Neural cell (in vitro differentiated cells): ENCODE results near the gene FGF12. TPM values are rescaled to one million over a fixed set of nuclear protein-coding genes. Genes with fewer than 3 reads are reported as not detected.

Experiments
- H2AFZ ChIP-seq: fragments of 200-600, 300-800 bp; sonication (generic), shearing (Covaris generic); 2 replicates; pipeline ENCODE4 v1.6.0; 2014; ENCODE audit warnings: low read depth, mild to moderate bottlenecking, antibody characterized with exemption, low read length, moderate library complexity
- H3F3A ChIP-seq: fragments of 200-600 bp; shearing (Covaris generic); 2 replicates; pipeline ENCODE4 v1.6.1; 2016; ENCODE audit warnings: mild to moderate bottlenecking, moderate library complexity, mixed read lengths, antibody characterized with exemption, low read length; ENCODE audit not compliant: insufficient read depth, poor library complexity, severe bottlenecking
- H3K27ac ChIP-seq: fragments of 200-600, 300-800 bp; sonication (generic), shearing (Covaris generic); 2 replicates; pipeline ENCODE4 v1.5.1; 2014; ENCODE audit warnings: mild to moderate bottlenecking, low read length, moderate library complexity
- H3K27me3 ChIP-seq: fragments of 300-800, 200-600 bp; sonication (generic), shearing (Covaris generic); 2 replicates; pipeline ENCODE4 v1.6.0; 2014; ENCODE audit warnings: mild to moderate bottlenecking, low read depth, low read length, moderate library complexity; ENCODE audit not compliant: insufficient read depth
- H3K36me3 ChIP-seq: fragments of 300-800, 200-600 bp; sonication (generic), shearing (Covaris generic); 2 replicates; pipeline ENCODE4 v1.5.1; 2014; ENCODE audit warnings: mild to moderate bottlenecking, antibody characterized with exemption, low read length, moderate library complexity; ENCODE audit not compliant: insufficient read depth
- H3K4me2 ChIP-seq: fragments of 300-800, 200-600 bp; sonication (generic), shearing (Covaris generic); 2 replicates; pipeline ENCODE4 v1.6.0; 2014; ENCODE audit warnings: mild to moderate bottlenecking, low read length
- H3K4me3 ChIP-seq: fragments of 300-800, 200-600 bp; sonication (generic), shearing (Covaris generic); 2 replicates; pipeline ENCODE4 v1.5.1; 2014; ENCODE audit warnings: mild to moderate bottlenecking, low read length, moderate library complexity
- H3K79me2 ChIP-seq: fragments of 200-600 bp; shearing (Covaris generic); replicated peaks from 2 replicates; pipeline ENCODE4 v1.6.0; 2014; ENCODE audit warnings: mild to moderate bottlenecking, low read length, moderate library complexity; ENCODE audit not compliant: insufficient read depth
- H3K9ac ChIP-seq: fragments of 300-800, 200-600 bp; sonication (generic), shearing (Covaris generic); 2 replicates; pipeline ENCODE4 v1.6.1; 2016; ENCODE audit warnings: mild to moderate bottlenecking, low read length, mixed read lengths
- H3K9me2 ChIP-seq: fragments of 200-600 bp; shearing (Covaris generic); 2 replicates; pipeline ENCODE4 v1.6.1; 2016; ENCODE audit warnings: mild to moderate bottlenecking, low read length, mixed read lengths; ENCODE audit not compliant: insufficient read depth
- H3K9me3 ChIP-seq: fragments of 200-600, 300-800 bp; sonication (generic), shearing (Covaris generic); 2 replicates; pipeline ENCODE4 v1.6.1; 2016; ENCODE audit warnings: mild to moderate bottlenecking, mixed run types, low read length, moderate library complexity, mixed read lengths
- H4K20me1 ChIP-seq: fragments of 200-600 bp; shearing (Covaris generic); 2 replicates; pipeline ENCODE4 v1.6.1; 2016; ENCODE audit warnings: mild to moderate bottlenecking, mixed run types; ENCODE audit not compliant: insufficient read depth
- EZH2 ChIP-seq: fragments of 200-600, 300-800 bp; shearing (Covaris generic), sonication (generic); IDR thresholded peaks from 2 replicates; pipeline ENCODE4 v1.6.1; 2014; ENCODE audit warnings: antibody characterized with exemption, low read length, borderline replicate concordance, mild to moderate bottlenecking; ENCODE audit not compliant: insufficient read depth, poor library complexity, severe bottlenecking
- MXI1 ChIP-seq: fragments of 450-650 bp; conservative IDR thresholded peaks from 2 replicates; pipeline ENCODE4 v1.6.1; 2014; ENCODE audit warnings: antibody characterized with exemption, mild to moderate bottlenecking; ENCODE audit not compliant: poor library complexity, severe bottlenecking
- POLR2AphosphoS5 ChIP-seq: IDR thresholded peaks from 2 replicates; pipeline ENCODE4 v1.6.1; 2012
- RAD21 ChIP-seq: fragments of 450-650 bp; conservative IDR thresholded peaks from 2 replicates; pipeline ENCODE4 v1.6.1; 2014; ENCODE audit warnings: antibody characterized with exemption, mild to moderate bottlenecking, moderate library complexity
- SMC3 ChIP-seq: fragments of 450-650 bp; conservative IDR thresholded peaks from 2 replicates; pipeline ENCODE4 v1.6.1; 2014; ENCODE audit warnings: antibody characterized with exemption, mild to moderate bottlenecking, moderate library complexity; ENCODE audit not compliant: poor library complexity
- TAF1 ChIP-seq: IDR thresholded peaks from 2 replicates; pipeline ENCODE4 v1.6.1; 2012; ENCODE audit warnings: low read depth
- polyA plus RNA-seq: library from polyadenylated mRNA; depleted of rRNA; stranded (reverse); fragments of >200 nt; gene quantifications from 2 replicates; pipeline ENCODE4 v1.2.3, GENCODE V29; 2014
- TF ChIP-seq, protein P1 (sequence below): IDR thresholded peaks from 2 replicates; pipeline ENCODE4 v1.6.1; 2012; ENCODE audit warnings: borderline replicate concordance
- TF ChIP-seq, protein P2 (sequence below): fragments of 450-650 bp; IDR thresholded peaks from 2 replicates; pipeline ENCODE4 v1.5.1; 2014; ENCODE audit warnings: antibody characterized with exemption, mild to moderate bottlenecking, moderate library complexity; ENCODE audit not compliant: poor library complexity, severe bottlenecking

FGF12 gene
- polyA plus RNA-seq, 1 donor from 2014 or later, result 4.8 TPM

DNA sequence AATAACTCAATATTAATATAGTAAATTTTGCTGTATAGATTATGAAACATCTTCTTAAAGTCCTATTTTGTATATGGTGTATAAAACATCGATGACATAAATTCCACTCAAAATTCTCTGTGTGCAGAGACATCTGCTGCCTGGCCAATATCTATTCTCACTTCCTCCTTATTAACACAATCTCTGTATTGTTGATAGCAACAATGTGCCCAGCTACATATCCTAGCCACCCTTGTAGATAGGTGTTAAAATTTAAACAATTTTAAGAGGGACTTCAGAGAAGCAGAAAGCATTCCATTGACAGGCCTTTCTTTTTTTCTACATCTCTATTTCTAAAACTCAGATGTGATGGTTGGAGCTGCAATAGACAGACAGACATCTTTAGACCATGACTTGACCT, 72.3 kb downstream of the FGF12 start:
- TF ChIP-seq POLR2AphosphoS5 (no peak), RAD21 (no peak)
- no peaks in the 10 kb centered on the region for H3K9me2 ChIP-seq
- no peaks in the 10 kb centered on the region for H3K36me3 ChIP-seq
- no peak overlapping the region for H2AFZ ChIP-seq
- no peaks in the 10 kb centered on the region for H3K79me2 ChIP-seq
- H3K27me3 ChIP-seq, result no peaks in the 10 kb centered on the region
- no peak overlapping the region for H3K27ac ChIP-seq
- H3F3A ChIP-seq, result no peaks in the 10 kb centered on the region
- H3K9me3 ChIP-seq, result no peaks in the 10 kb centered on the region
- H3K9ac ChIP-seq, result no peak overlapping the region
- H3K4me3 ChIP-seq, result no peak overlapping the region
- no peak overlapping the region for H3K4me2 ChIP-seq
- no peaks in the 10 kb centered on the region for H4K20me1 ChIP-seq

DNA sequence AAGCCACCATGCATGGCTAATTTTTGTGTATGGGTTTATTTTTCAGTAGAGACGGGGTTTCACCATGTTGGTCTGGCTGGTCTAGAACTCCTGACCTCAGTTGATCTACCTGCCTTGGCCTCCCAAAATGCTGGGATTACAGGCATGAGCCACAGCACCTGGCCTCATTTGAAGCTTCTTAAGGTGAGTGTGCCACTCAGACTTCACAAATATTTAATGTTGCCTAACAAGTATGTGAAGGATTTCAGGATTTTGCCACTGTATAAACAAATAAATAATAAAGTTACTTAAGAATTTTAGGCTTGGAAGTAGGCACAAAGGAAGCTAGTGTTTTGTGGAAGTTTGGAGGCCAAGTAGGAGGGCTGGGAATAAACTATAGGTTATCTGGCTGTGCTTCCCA, 73.5 kb downstream of the FGF12 start:
- H3K27ac ChIP-seq, result no peak overlapping the region
- H3F3A ChIP-seq, result no peaks in the 10 kb centered on the region

DNA sequence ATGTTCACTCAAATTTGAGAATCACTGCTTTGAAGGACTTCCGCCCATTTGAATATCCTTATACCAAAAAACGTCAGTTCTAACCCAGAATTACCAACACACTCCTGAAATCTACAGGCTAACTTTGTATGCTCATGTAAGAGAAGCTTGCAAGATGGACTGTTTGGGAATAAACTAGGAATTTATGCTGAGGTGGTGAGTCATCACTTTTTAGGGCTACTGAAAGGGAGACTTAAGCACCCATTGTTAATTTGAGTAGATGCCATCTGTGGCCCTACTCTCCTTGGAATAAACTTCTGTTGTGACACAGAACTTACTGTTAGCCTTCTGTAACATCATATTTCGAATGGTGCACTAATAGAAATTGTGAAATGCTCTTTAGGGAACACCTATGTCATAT, 74.6 kb downstream of the FGF12 start:
- no peak overlapping the region for H2AFZ ChIP-seq
- no peaks in the 10 kb centered on the region for H3K9me3 ChIP-seq
- no peaks in the 10 kb centered on the region for H3K36me3 ChIP-seq
- no peak overlapping the region for H3K4me3 ChIP-seq
- no peak overlapping the region for H3K27ac ChIP-seq
- no peak overlapping the region for H3K9ac ChIP-seq
- H3K9me2 ChIP-seq, result no peaks in the 10 kb centered on the region
- no peaks in the 10 kb centered on the region for H4K20me1 ChIP-seq
- H3F3A ChIP-seq, result no peaks in the 10 kb centered on the region
- TF ChIP-seq MXI1 (no peak), TAF1 (no peak)
- TF ChIP-seq, protein P1, sequence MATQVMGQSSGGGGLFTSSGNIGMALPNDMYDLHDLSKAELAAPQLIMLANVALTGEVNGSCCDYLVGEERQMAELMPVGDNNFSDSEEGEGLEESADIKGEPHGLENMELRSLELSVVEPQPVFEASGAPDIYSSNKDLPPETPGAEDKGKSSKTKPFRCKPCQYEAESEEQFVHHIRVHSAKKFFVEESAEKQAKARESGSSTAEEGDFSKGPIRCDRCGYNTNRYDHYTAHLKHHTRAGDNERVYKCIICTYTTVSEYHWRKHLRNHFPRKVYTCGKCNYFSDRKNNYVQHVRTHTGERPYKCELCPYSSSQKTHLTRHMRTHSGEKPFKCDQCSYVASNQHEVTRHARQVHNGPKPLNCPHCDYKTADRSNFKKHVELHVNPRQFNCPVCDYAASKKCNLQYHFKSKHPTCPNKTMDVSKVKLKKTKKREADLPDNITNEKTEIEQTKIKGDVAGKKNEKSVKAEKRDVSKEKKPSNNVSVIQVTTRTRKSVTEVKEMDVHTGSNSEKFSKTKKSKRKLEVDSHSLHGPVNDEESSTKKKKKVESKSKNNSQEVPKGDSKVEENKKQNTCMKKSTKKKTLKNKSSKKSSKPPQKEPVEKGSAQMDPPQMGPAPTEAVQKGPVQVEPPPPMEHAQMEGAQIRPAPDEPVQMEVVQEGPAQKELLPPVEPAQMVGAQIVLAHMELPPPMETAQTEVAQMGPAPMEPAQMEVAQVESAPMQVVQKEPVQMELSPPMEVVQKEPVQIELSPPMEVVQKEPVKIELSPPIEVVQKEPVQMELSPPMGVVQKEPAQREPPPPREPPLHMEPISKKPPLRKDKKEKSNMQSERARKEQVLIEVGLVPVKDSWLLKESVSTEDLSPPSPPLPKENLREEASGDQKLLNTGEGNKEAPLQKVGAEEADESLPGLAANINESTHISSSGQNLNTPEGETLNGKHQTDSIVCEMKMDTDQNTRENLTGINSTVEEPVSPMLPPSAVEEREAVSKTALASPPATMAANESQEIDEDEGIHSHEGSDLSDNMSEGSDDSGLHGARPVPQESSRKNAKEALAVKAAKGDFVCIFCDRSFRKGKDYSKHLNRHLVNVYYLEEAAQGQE, result no peak
- H3K27me3 ChIP-seq, result no peaks in the 10 kb centered on the region
- H3K4me2 ChIP-seq, result no peak overlapping the region
- no peaks in the 10 kb centered on the region for H3K79me2 ChIP-seq

More for the DNA sequence above, 73.5 kb downstream of the FGF12 start:
- no peak overlapping the region for H3K9ac ChIP-seq
- no peaks in the 10 kb centered on the region for H3K79me2 ChIP-seq
- H3K27me3 ChIP-seq, result no peaks in the 10 kb centered on the region
- H3K36me3 ChIP-seq, result no peaks in the 10 kb centered on the region
- H3K9me2 ChIP-seq, result no peaks in the 10 kb centered on the region
- no peaks in the 10 kb centered on the region for H4K20me1 ChIP-seq
- H2AFZ ChIP-seq, result no peak overlapping the region
- no peak for TF ChIP-seq SMC3
- no peak for TF ChIP-seq MXI1
- TF ChIP-seq TAF1, result no peak
- no peak for TF ChIP-seq EZH2
- TF ChIP-seq, protein P1, result no peak
- no peak for TF ChIP-seq RAD21
- no peak for TF ChIP-seq POLR2AphosphoS5
- TF ChIP-seq, protein P2, sequence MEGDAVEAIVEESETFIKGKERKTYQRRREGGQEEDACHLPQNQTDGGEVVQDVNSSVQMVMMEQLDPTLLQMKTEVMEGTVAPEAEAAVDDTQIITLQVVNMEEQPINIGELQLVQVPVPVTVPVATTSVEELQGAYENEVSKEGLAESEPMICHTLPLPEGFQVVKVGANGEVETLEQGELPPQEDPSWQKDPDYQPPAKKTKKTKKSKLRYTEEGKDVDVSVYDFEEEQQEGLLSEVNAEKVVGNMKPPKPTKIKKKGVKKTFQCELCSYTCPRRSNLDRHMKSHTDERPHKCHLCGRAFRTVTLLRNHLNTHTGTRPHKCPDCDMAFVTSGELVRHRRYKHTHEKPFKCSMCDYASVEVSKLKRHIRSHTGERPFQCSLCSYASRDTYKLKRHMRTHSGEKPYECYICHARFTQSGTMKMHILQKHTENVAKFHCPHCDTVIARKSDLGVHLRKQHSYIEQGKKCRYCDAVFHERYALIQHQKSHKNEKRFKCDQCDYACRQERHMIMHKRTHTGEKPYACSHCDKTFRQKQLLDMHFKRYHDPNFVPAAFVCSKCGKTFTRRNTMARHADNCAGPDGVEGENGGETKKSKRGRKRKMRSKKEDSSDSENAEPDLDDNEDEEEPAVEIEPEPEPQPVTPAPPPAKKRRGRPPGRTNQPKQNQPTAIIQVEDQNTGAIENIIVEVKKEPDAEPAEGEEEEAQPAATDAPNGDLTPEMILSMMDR, result no peak
- H3K4me3 ChIP-seq, result no peak overlapping the region
- no peak overlapping the region for H3K4me2 ChIP-seq
- H3K9me3 ChIP-seq, result no peaks in the 10 kb centered on the region
